Liver (tissue), 3 donors: Measurements from ENCODE around the gene ACP4.

Source experiments
- ATF3 ChIP-seq: IDR thresholded peaks from 2 replicates; pipeline ENCODE4 v1.6.1; 2016; ENCODE audit warnings: antibody characterized with exemption
- CTCF ChIP-seq: fragments of 150-350 bp; IDR thresholded peaks from 2 replicates; pipeline ENCODE4 v1.5.1; 2017; ENCODE audit warnings: improper control_type of control experiment, low read depth, low read length; ENCODE audit not compliant: missing input control
- EGR1 ChIP-seq, 2 donors: IDR thresholded peaks; 2 replicates each; pipeline ENCODE4 v1.6.1; 2016 to 2018; ENCODE audit warnings: antibody characterized with exemption in 2 of 2, low read depth in 2 of 2
- HNF4G ChIP-seq: IDR thresholded peaks from 2 replicates; pipeline ENCODE4 v1.6.1; 2016; ENCODE audit warnings: antibody characterized with exemption
- RAD21 ChIP-seq, 2 donors: IDR thresholded peaks; 2 replicates each; pipeline ENCODE4 v1.6.1; 2016; ENCODE audit warnings: antibody characterized with exemption in 2 of 2, mild to moderate bottlenecking in 2 of 2
- REST ChIP-seq: IDR thresholded peaks from 2 replicates; pipeline ENCODE4 v1.6.1; 2016; ENCODE audit warnings: antibody characterized with exemption, mild to moderate bottlenecking
- YY1 ChIP-seq: IDR thresholded peaks from 2 replicates; pipeline ENCODE4 v1.6.1; 2016; ENCODE audit warnings: antibody characterized with exemption, mild to moderate bottlenecking
- ZBTB33 ChIP-seq: IDR thresholded peaks from 2 replicates; pipeline ENCODE4 v1.6.1; 2016; ENCODE audit warnings: antibody characterized with exemption
- donor health status: healthy.
- donor health status: healthy.

GRCh38 chr19:50777830-50778303, 12.3 kb upstream of the ACP4 start:
- TF ChIP-seq CTCF (no peak), RAD21 (IDR thresholded peaks at IDR 0.05) (no peak), YY1 (no peak), REST (no peak), ATF3 (no peak), EGR1 (IDR thresholded peaks at IDR 0.05; ENCODE audit: low read depth in 2 of 2) (no peak), HNF4G (no peak), ZBTB33 (no peak)
